ENCODE results near the gene EVA1C. TPM values are rescaled to one million over a fixed set of nuclear protein-coding genes. Genes with fewer than 3 reads are reported as not detected.

Gene EVA1C
- total RNA-seq, 1 experiment from 2014 or later: 0.98 TPM

- TF ChIP-seq CTCF (conservative IDR thresholded peaks at IDR 0.05): no peak
- H2BK5ac ChIP-seq (ENCODE audit: insufficient read length, low read length): no peak overlapping the region
- no peaks in the 10 kb centered on the region for H3K9me3 Mint-ChIP-seq
- H2AK5ac ChIP-seq (ENCODE audit: insufficient read length, low read length): no peak overlapping the region
- peaks cover 0 to 2% (median 0%) of the 10 kb centered on the region in 3 experiments; a peak in 1 of 7 replicates for H3K36me3 Mint-ChIP-seq (ENCODE audit: insufficient read depth in 1 of 3, low read depth in 3 of 3)
- no peak overlapping the region for H4K91ac ChIP-seq (ENCODE audit: insufficient read length, low read depth, low read length)
- H3K27me3 ChIP-seq (ENCODE audit: insufficient read depth, low read length): no peaks in the 10 kb centered on the region
- H3K4me1 Mint-ChIP-seq: peaks cover 16 to 18% of the 10 kb centered on the region in 2 experiments
- H3K79me2 ChIP-seq (ENCODE audit: insufficient read depth, low read length): no peaks in the 10 kb centered on the region
- H3K27me3 Mint-ChIP-seq (ENCODE audit: low read depth): no peaks in the 10 kb centered on the region
- DNase-seq: no peak
- H2BK120ac ChIP-seq (ENCODE audit: low read depth, low read length, poor library complexity, severe bottlenecking): no peak overlapping the region
- no CpG with 5 or more reads among the region's 8 CpGs for WGBS (ENCODE audit: extremely low coverage, insufficient read length, low lambda C conversion rate)
- H4K20me1 ChIP-seq (ENCODE audit: control insufficient read depth, insufficient read depth, insufficient read length): no peaks in the 10 kb centered on the region
- H3T11ph ChIP-seq (ENCODE audit: low read length): no peak overlapping the region
- H3K27ac Mint-ChIP-seq: no peak overlapping the region
- H4K8ac ChIP-seq (replicated peaks; ENCODE audit: insufficient read length, low read depth, low read length): no peak overlapping the region
- H2BK15ac ChIP-seq (ENCODE audit: low read depth, low read length): no peak overlapping the region
- H2BK20ac ChIP-seq (ENCODE audit: low read depth, low read length, poor library complexity, severe bottlenecking): no peak overlapping the region
- no peak overlapping the region for H3K9ac ChIP-seq (ENCODE audit: extremely low read depth, insufficient read length, low read length)
- H3K4ac ChIP-seq (ENCODE audit: low read depth, low read length): no peak overlapping the region
- no peaks in the 10 kb centered on the region for H3K79me1 ChIP-seq (ENCODE audit: insufficient read depth, low read depth, low read length, poor library complexity, severe bottlenecking)
- no peak overlapping the region for H2BK12ac ChIP-seq (ENCODE audit: insufficient read length, low read depth, low read length)
- H3K27ac ChIP-seq (ENCODE audit: insufficient read length, low read depth, low read length): no peak overlapping the region
- H3K23ac ChIP-seq (ENCODE audit: insufficient read length, low read depth, low read length): no peak overlapping the region
- no peak overlapping the region for H3K4me3 Mint-ChIP-seq
- H3K18ac ChIP-seq (ENCODE audit: insufficient read length, low read depth, low read length): no peak overlapping the region
- no peaks in the 10 kb centered on the region for H3K23me2 ChIP-seq (ENCODE audit: insufficient read length, low read depth, low read length, poor library complexity, severe bottlenecking)
- no peak overlapping the region for H3K14ac ChIP-seq (ENCODE audit: insufficient read depth, low read length)
- H4K5ac ChIP-seq (ENCODE audit: insufficient read length, low read depth, low read length): no peak overlapping the region
- H3K56ac ChIP-seq (ENCODE audit: insufficient read length, low read depth, low read length): no peak overlapping the region
- no peaks in the 10 kb centered on the region for H3K9me3 ChIP-seq (ENCODE audit: control insufficient read depth, low read depth, low read length)
- no peak overlapping the region for H3K4me2 ChIP-seq (ENCODE audit: insufficient read depth, insufficient read length, low read length)
- H2AFZ ChIP-seq (ENCODE audit: low read length): no peak overlapping the region
- no peaks in the 10 kb centered on the region for H3K4me1 ChIP-seq (ENCODE audit: insufficient read depth, low read length)
These were observed 136.5 kb downstream of the EVA1C start for GRCh38 chr21:32548978-32549377.
